DOHH2 (cell line): ENCODE results near the gene IGF2.

ENCODE experiments used
- EZH2phosphoT487 ChIP-seq: fragments of 200-600 bp; sonication (generic); IDR thresholded peaks from 2 replicates; pipeline ENCODE4 v1.6.1; 2017; ENCODE audit warnings: borderline replicate concordance, mild to moderate bottlenecking, antibody characterized with exemption, low read length, moderate library complexity, mixed read lengths
- TF ChIP-seq, protein P1 (sequence below): fragments of 200-600 bp; sonication (generic); IDR thresholded peaks from one replicate; pipeline ENCODE4 v1.5.1; 2014; ENCODE audit warnings: antibody characterized with exemption, mild to moderate bottlenecking, low read depth, low read length; ENCODE audit not compliant: poor library complexity, severe bottlenecking

DNA sequence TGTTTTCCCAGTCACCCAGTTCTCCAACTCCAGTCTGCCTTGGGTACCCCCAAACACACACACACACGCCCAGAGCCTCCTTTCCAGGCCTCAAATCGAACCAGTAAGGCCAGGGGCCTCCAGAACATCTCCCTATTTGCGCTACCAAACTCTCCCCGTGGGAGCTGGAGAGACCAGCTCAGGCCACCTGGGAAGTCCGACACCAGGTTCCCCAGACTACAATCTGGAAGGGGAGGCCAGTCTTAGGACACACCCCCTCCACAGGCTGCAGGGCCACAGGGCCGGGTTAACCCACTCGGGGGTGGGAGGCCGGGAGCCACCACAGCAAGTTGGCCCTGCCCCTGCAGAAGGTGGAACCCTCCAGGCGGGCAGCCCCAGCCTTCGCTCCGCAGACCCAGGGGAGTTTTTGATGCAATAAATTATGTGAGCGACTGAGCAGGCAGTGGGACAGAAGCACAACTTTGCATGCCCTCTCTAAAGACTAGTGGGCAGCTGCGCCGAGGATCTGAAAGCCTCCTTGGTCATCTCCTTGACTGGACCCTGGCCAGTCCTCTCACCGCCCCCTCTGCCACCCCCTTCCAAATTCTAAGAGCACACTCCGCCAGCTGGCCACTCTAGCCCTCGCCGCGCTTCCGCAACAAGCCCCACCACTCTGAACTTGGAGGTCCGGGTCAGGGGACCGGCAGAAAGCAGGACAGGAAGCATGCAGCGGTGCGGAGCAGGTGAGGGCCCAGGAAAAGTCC lies 2.8 kb downstream of the IGF2 start:
- TF ChIP-seq EZH2phosphoT487: no peak
- TF ChIP-seq, protein P1, sequence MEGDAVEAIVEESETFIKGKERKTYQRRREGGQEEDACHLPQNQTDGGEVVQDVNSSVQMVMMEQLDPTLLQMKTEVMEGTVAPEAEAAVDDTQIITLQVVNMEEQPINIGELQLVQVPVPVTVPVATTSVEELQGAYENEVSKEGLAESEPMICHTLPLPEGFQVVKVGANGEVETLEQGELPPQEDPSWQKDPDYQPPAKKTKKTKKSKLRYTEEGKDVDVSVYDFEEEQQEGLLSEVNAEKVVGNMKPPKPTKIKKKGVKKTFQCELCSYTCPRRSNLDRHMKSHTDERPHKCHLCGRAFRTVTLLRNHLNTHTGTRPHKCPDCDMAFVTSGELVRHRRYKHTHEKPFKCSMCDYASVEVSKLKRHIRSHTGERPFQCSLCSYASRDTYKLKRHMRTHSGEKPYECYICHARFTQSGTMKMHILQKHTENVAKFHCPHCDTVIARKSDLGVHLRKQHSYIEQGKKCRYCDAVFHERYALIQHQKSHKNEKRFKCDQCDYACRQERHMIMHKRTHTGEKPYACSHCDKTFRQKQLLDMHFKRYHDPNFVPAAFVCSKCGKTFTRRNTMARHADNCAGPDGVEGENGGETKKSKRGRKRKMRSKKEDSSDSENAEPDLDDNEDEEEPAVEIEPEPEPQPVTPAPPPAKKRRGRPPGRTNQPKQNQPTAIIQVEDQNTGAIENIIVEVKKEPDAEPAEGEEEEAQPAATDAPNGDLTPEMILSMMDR: no peak
